Rectal smooth muscle tissue (tissue), 1 donor: ENCODE data around the gene PSMD6.

Source experiments
- H3K27ac ChIP-seq: one replicate; pipeline ENCODE4 v1.7.0; 2013; ENCODE audit warnings: low read depth, low read length, inconsistent platforms
- H3K27me3 ChIP-seq: one replicate; pipeline ENCODE4 v1.7.0; 2013; ENCODE audit warnings: low read length; ENCODE audit not compliant: control insufficient read depth, insufficient read depth
- H3K36me3 ChIP-seq: one replicate; pipeline ENCODE4 v1.7.0; 2013; ENCODE audit warnings: low read length; ENCODE audit not compliant: control insufficient read depth, insufficient read depth
- H3K4me1 ChIP-seq: one replicate; pipeline ENCODE4 v1.7.0; 2013; ENCODE audit warnings: low read length; ENCODE audit not compliant: control insufficient read depth, insufficient read depth
- H3K4me3 ChIP-seq: one replicate; pipeline ENCODE4 v1.7.0; 2013; ENCODE audit warnings: low read length
- H3K9ac ChIP-seq: one replicate; pipeline ENCODE4 v1.7.0; 2013; ENCODE audit warnings: low read length

Gene PSMD6

GRCh38 chr3:64056606-64057180, 33.4 kb upstream of the PSMD6 start:
- no peak overlapping the region for H3K27ac ChIP-seq
- no peaks in the 10 kb centered on the region for H3K4me1 ChIP-seq
- no peaks in the 10 kb centered on the region for H3K36me3 ChIP-seq

DNA sequence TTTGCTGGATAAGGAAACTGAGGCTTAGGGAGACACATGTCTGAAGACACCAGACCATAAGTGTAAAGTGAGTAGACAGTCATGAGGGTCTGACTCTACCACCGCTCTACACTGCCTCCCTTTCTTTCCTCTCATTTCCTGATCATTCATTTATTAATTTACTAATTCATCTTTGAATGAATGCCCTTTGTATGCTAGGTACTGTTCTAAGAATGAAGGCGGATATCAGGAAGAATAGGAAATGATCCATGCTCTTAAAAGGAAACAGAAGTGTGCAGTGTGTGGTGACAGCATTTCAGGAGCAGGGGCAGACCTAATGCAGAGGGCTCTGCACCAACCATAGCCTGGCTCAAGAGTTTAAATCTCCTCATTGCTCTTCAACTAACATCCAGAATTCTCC, 31.8 kb upstream of the PSMD6 start:
- H3K36me3 ChIP-seq = no peaks in the 10 kb centered on the region
- H3K4me1 ChIP-seq = no peaks in the 10 kb centered on the region
- H3K27ac ChIP-seq = no peak overlapping the region
- H3K9ac ChIP-seq = no peak overlapping the region
- H3K27me3 ChIP-seq = no peaks in the 10 kb centered on the region
- H3K4me3 ChIP-seq = no peak overlapping the region

More at GRCh38 chr3:64056606-64057180, 33.4 kb upstream of the PSMD6 start:
- Histone ChIP-seq H3K27me3 (no peaks in the 10 kb centered on the region), H3K9ac (no peak overlapping the region), H3K4me3 (no peak overlapping the region)

DNA sequence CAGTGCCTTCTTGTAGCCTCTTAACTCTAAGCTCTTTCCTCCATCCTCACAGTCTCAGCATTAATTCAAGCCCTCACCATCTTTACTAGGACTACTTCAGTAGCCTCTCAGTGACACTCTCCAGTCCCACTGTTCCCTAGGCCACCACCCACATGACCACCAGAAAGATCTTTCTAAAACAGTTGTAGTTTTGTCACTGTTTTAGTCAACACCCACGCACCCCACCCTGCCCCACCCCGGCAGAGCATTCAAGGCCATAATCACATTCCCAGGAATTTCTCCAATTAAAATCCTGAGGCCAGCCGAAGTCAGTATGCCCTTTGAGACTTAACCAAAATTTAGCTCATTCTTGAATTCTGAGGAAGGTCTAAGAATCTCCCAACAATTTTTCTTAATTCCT, 31.2 kb upstream of the PSMD6 start:
- no peaks in the 10 kb centered on the region for H3K4me1 ChIP-seq
- H3K36me3 ChIP-seq = no peaks in the 10 kb centered on the region
- H3K27ac ChIP-seq = no peak overlapping the region
- no peak overlapping the region for H3K4me3 ChIP-seq
- H3K9ac ChIP-seq = no peak overlapping the region
- no peaks in the 10 kb centered on the region for H3K27me3 ChIP-seq

GRCh38 chr3:64053581-64053980, 30.3 kb upstream of the PSMD6 start:
- Histone ChIP-seq H3K27ac (no peak overlapping the region), H3K9ac (no peak overlapping the region), H3K27me3 (no peaks in the 10 kb centered on the region), H3K4me1 (no peaks in the 10 kb centered on the region), H3K36me3 (no peaks in the 10 kb centered on the region), H3K4me3 (no peak overlapping the region)

DNA sequence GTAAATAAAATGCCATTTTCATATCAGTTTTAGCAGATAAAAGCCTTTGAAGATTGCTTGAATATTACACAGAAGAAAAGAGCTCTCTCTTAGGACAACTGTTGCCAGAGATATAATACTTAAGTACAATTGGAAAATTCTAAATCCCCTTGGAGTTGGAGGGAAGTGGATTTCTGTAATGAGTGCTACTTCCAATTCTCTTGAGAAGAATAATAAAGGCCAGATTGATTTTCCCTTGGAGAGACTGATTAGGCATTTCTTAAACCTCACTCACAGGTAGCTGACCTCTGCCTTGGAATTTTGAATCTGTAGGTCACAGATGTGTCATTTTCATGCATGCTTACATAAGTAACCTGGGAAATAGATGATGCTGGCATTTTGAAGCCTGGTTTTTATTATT, 29.8 kb upstream of the PSMD6 start:
- H3K4me1 ChIP-seq = no peaks in the 10 kb centered on the region
- H3K4me3 ChIP-seq = no peak overlapping the region
- no peak overlapping the region for H3K27ac ChIP-seq
- H3K36me3 ChIP-seq = no peaks in the 10 kb centered on the region
- no peaks in the 10 kb centered on the region for H3K27me3 ChIP-seq
- no peak overlapping the region for H3K9ac ChIP-seq

GRCh38 chr3:64049832-64050231, 26.5 kb upstream of the PSMD6 start:
- Histone ChIP-seq H3K4me1 (no peaks in the 10 kb centered on the region), H3K27ac (no peak overlapping the region), H3K27me3 (no peaks in the 10 kb centered on the region), H3K4me3 (no peak overlapping the region), H3K9ac (no peak overlapping the region), H3K36me3 (no peaks in the 10 kb centered on the region)

DNA sequence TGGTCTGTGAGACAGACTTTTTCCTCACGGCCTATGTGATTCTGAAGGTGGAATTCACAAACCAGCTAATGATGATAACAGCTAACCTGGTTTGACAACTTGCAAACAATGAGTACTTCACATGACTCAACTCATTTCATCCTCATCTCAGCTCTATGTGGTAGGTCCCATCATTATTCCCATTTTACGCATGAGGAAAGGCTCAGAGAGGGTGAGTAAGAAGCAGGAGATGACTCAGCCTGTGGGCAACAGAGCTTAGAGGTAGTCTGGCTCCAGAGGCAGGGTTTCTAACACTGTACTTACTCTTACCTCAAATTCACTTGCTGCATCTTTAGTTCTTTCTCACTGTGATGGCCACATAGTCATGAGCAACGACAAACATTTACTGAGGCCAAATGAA, 25.8 kb upstream of the PSMD6 start:
- H3K4me1 ChIP-seq = no peaks in the 10 kb centered on the region
- H3K27me3 ChIP-seq = no peaks in the 10 kb centered on the region
- no peak overlapping the region for H3K9ac ChIP-seq
- no peak overlapping the region for H3K27ac ChIP-seq
- no peaks in the 10 kb centered on the region for H3K36me3 ChIP-seq
- H3K4me3 ChIP-seq = no peak overlapping the region

GRCh38 chr3:64048631-64049061, 25.4 kb upstream of the PSMD6 start:
- H3K27ac ChIP-seq = no peak overlapping the region
- H3K36me3 ChIP-seq = no peaks in the 10 kb centered on the region
- no peaks in the 10 kb centered on the region for H3K4me1 ChIP-seq
- no peaks in the 10 kb centered on the region for H3K27me3 ChIP-seq
- H3K9ac ChIP-seq = no peak overlapping the region
- no peak overlapping the region for H3K4me3 ChIP-seq

- no peaks in the 10 kb centered on the region for H3K27me3 ChIP-seq
- no peak overlapping the region for H3K4me3 ChIP-seq
- H3K9ac ChIP-seq = no peak overlapping the region
- H3K27ac ChIP-seq = peak overlapping the region; percentile 15
- no peaks in the 10 kb centered on the region for H3K36me3 ChIP-seq
- no peaks in the 10 kb centered on the region for H3K4me1 ChIP-seq
These were observed 24.5 kb upstream of the PSMD6 start for GRCh38 chr3:64047787-64048186.

GRCh38 chr3:64046996-64047594, 23.8 kb upstream of the PSMD6 start:
- no peak overlapping the region for H3K9ac ChIP-seq
- H3K27me3 ChIP-seq = no peaks in the 10 kb centered on the region
- no peak overlapping the region for H3K27ac ChIP-seq
- no peak overlapping the region for H3K4me3 ChIP-seq
- no peaks in the 10 kb centered on the region for H3K36me3 ChIP-seq
- no peaks in the 10 kb centered on the region for H3K4me1 ChIP-seq

- H3K36me3 ChIP-seq = no peaks in the 10 kb centered on the region
- no peak overlapping the region for H3K9ac ChIP-seq
- no peaks in the 10 kb centered on the region for H3K27me3 ChIP-seq
- no peak overlapping the region for H3K27ac ChIP-seq
- H3K4me1 ChIP-seq = no peaks in the 10 kb centered on the region
- no peak overlapping the region for H3K4me3 ChIP-seq
These were observed 23.3 kb upstream of the PSMD6 start for GRCh38 chr3:64046592-64046991.

DNA sequence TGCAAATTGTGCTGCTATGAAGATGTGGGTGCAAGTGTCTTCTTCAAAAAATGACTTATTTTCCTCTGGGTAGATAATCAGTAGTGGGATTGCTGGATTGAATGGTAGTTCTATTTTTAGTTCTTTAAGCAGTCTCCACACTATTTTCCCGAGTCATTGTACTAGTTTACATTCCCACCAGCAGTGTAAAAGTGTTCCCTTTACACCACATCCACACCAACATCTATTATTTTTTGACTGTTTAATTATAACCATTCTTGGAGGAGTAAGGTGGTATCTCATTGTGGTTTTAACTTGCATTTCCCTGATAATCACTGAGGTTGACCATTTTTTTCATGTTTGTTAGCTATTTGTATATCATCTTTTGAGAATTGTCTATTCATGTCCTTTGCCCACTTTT, 19.7 kb upstream of the PSMD6 start:
- H3K4me3 ChIP-seq = no peak overlapping the region
- H3K27ac ChIP-seq = no peak overlapping the region
- H3K4me1 ChIP-seq = no peaks in the 10 kb centered on the region
- H3K36me3 ChIP-seq = no peaks in the 10 kb centered on the region
- no peak overlapping the region for H3K9ac ChIP-seq
- H3K27me3 ChIP-seq = no peaks in the 10 kb centered on the region

DNA sequence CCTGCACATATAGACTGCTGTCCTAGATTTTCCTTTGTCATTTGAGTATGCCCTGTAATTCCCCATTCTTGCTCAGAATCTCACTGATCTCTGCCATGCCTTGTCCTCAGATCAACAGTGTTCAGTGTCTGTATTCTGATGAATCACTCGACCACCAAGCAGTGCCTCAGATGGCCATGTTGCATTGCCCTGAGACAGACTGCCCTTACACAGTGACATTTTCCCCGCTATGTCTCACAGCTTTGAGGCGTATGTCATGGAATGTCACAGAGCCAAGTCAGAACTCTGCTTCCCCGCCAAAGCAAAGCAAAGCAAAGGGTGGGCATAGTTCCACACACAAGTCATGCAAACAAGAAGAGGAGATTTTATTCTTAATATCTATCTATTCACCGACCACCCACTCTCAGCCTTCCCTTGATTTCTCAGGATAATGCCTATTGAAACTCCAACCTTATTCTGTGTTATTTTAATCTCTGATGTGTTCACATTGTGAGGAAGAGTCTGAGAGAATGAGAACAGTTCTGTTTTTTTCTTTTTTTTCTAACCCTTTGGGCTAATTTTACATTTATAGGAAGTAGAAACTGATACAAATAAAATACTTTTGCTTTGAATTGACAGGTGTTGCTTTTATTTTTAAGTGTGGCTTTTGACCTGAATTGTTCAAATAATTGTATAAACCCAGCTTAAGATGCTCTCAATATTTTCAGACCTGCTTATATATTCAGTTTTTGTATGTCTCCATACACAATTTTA, 16.9 kb upstream of the PSMD6 start:
- H3K4me3 ChIP-seq = no peak overlapping the region
- H3K36me3 ChIP-seq = no peaks in the 10 kb centered on the region
- H3K27ac ChIP-seq = no peak overlapping the region
- H3K27me3 ChIP-seq = no peaks in the 10 kb centered on the region
- no peak overlapping the region for H3K9ac ChIP-seq
- no peaks in the 10 kb centered on the region for H3K4me1 ChIP-seq
